OCI-LY7 (cell line): Measurements from ENCODE around the gene HES7. TPM values are rescaled to one million over a fixed set of nuclear protein-coding genes. Genes with fewer than 3 reads are reported as not detected.
A peak's percentile ranks its signal among the peaks of the same experiment; 100 is the strongest.

ENCODE experiments used
- BruUV-seq: library from RNA; stranded (reverse); fragments of 400-500 nt; replicated peaks from 2 replicates; lab custom pipeline; 2021; lab: Mats Ljungman, UMichigan
- CTCF ChIA-PET: fragments of 300-600 bp; sonication (Branson Sonifier 250); formaldehyde crosslinking; loops from one replicate; lab custom pipeline; 2022; ENCODE audit warnings: antibody characterized with exemption; ENCODE audit not compliant: unreplicated experiment; lab: Charles Lee
- POLR2A ChIA-PET: fragments of 300-600 bp; sonication (Branson Sonifier 250); formaldehyde crosslinking; loops from one replicate; lab custom pipeline; 2022; ENCODE audit warnings: antibody characterized with exemption; lab: Charles Lee
- DNase-seq: peaks from one replicate; pipeline ENCODE4 v3.0.0-alpha.2; 2015; ENCODE audit warnings: low spot score
- H2AFZ ChIP-seq: fragments of 200-600 bp; sonication (generic), shearing (Covaris generic); 2 replicates; pipeline ENCODE4 v1.6.1; 2014; ENCODE audit warnings: mild to moderate bottlenecking, antibody characterized with exemption, low read length, moderate library complexity
- H3K27ac ChIP-seq: fragments of 200-600 bp; sonication (generic); 2 replicates; pipeline ENCODE4 v1.5.1; 2014; ENCODE audit warnings: mixed run types, low read depth, mild to moderate bottlenecking, moderate library complexity, low read length, inconsistent platforms; ENCODE audit not compliant: poor library complexity, severe bottlenecking
- H3K36me3 ChIP-seq: fragments of 200-600 bp; sonication (generic); 2 replicates; pipeline ENCODE4 v1.6.1; 2014; ENCODE audit warnings: mild to moderate bottlenecking, antibody characterized with exemption, low read length, moderate library complexity, mixed read lengths; ENCODE audit not compliant: insufficient read depth
- H3K4me1 ChIP-seq: fragments of 200-600 bp; sonication (generic); 2 replicates; pipeline ENCODE4 v1.5.1; 2014; ENCODE audit warnings: mild to moderate bottlenecking, low read length; ENCODE audit not compliant: insufficient read depth, poor library complexity, severe bottlenecking
- H3K4me2 ChIP-seq: fragments of 200-600 bp; sonication (generic); 2 replicates; pipeline ENCODE4 v1.6.1; 2014; ENCODE audit warnings: mild to moderate bottlenecking, low read length
- H3K4me3 ChIP-seq: fragments of 200-600 bp; sonication (generic); 2 replicates; pipeline ENCODE4 v1.5.1; 2014; ENCODE audit warnings: mild to moderate bottlenecking, low read depth, low read length; ENCODE audit not compliant: poor library complexity, severe bottlenecking
- H3K79me2 ChIP-seq: fragments of 200-600 bp; sonication (generic); 2 replicates; pipeline ENCODE4 v1.6.1; 2016; ENCODE audit warnings: low read depth, mild to moderate bottlenecking, low read length, moderate library complexity, mixed read lengths; ENCODE audit not compliant: insufficient read depth
- H3K9me2 ChIP-seq: fragments of 200-600 bp; sonication (generic); 2 replicates; pipeline ENCODE4 v1.6.1; 2016; ENCODE audit warnings: mild to moderate bottlenecking, low read length, mixed read lengths; ENCODE audit not compliant: insufficient read depth
- H3K9me3 ChIP-seq: fragments of 200-600 bp; sonication (generic); 2 replicates; pipeline ENCODE4 v1.6.1; 2014; ENCODE audit warnings: mild to moderate bottlenecking, mixed run types, low read length, mixed read lengths
- H4K20me1 ChIP-seq: fragments of 200-600 bp; sonication (generic); 2 replicates; pipeline ENCODE4 v1.6.1; 2014; ENCODE audit warnings: mild to moderate bottlenecking, antibody characterized with exemption, low read length, moderate library complexity, mixed read lengths; ENCODE audit not compliant: insufficient read depth
- EZH2phosphoT487 ChIP-seq: fragments of 200-600 bp; sonication (generic); IDR thresholded peaks from 2 replicates; pipeline ENCODE4 v1.6.1; 2018; ENCODE audit warnings: low read depth, borderline replicate concordance, mild to moderate bottlenecking, mixed run types, antibody characterized with exemption, low read length, moderate library complexity, mixed read lengths
- intact Hi-C: fragments of 100-400 bp; cut with micrococcal nuclease; formaldehyde crosslinking; loops from one replicate; pipeline ENCODE4 v1.10.0; 2022; ENCODE audit not compliant: unreplicated experiment
- total RNA-seq, 2 experiments: library from RNA; depleted of rRNA in 1 of 2; stranded (reverse); fragments of >200 nt in 1 of 2; shearing (Covaris generic) in 1 of 2; gene quantifications; 2 replicates each; pipeline ENCODE4 v1.2.3, GENCODE V29; 2014 to 2022
- TF ChIP-seq, protein P1 (sequence below): fragments of 200-600 bp; sonication (generic); conservative IDR thresholded peaks from 2 replicates; pipeline ENCODE4 v1.5.1; 2014; ENCODE audit warnings: mild to moderate bottlenecking, antibody characterized with exemption, low read length, moderate library complexity, mixed read lengths

HES7 gene
- total RNA-seq, 2 experiments from 2014 or later: 0.44 to 5.8 TPM

DNA sequence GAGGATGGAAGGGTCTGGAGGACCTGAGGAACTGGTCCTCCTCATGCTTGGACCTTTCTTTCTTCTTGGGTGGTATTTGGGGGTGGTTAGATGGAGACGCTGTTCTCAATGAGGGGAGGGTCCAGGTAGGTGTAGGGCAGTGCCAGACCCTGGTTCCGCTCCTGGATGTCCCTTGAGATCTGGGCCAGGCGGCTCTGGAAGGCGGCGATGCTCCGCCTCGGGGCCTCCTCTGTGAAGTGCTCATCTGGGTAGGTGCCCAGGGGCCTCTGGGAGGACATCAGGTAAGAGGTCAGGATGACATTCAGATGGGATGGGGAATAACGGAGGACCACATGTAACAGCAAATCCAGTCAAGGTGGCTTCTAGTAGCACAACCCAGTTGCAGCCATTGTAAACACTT lies 27.4 kb downstream of the HES7 start:
- no peaks in the 10 kb centered on the region for H4K20me1 ChIP-seq
- H3K79me2 ChIP-seq: no peaks in the 10 kb centered on the region
- no peak for DNase-seq
- peaks cover 16% of the 10 kb centered on the region for H3K4me1 ChIP-seq
- H3K4me2 ChIP-seq: no peak overlapping the region
- H3K4me3 ChIP-seq: no peak overlapping the region
- no peak overlapping the region for H2AFZ ChIP-seq
- POLR2A ChIA-PET: no interaction called here
- no peak overlapping the region for H3K27ac ChIP-seq
- no TSS peak for BruUV-seq
- intact Hi-C loops: no loop called here
- no peak for TF ChIP-seq EZH2phosphoT487
- TF ChIP-seq, protein P1, sequence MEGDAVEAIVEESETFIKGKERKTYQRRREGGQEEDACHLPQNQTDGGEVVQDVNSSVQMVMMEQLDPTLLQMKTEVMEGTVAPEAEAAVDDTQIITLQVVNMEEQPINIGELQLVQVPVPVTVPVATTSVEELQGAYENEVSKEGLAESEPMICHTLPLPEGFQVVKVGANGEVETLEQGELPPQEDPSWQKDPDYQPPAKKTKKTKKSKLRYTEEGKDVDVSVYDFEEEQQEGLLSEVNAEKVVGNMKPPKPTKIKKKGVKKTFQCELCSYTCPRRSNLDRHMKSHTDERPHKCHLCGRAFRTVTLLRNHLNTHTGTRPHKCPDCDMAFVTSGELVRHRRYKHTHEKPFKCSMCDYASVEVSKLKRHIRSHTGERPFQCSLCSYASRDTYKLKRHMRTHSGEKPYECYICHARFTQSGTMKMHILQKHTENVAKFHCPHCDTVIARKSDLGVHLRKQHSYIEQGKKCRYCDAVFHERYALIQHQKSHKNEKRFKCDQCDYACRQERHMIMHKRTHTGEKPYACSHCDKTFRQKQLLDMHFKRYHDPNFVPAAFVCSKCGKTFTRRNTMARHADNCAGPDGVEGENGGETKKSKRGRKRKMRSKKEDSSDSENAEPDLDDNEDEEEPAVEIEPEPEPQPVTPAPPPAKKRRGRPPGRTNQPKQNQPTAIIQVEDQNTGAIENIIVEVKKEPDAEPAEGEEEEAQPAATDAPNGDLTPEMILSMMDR: no peak
- no peaks in the 10 kb centered on the region for H3K9me2 ChIP-seq
- no peaks in the 10 kb centered on the region for H3K36me3 ChIP-seq
- no peaks in the 10 kb centered on the region for H3K9me3 ChIP-seq
- CTCF ChIA-PET: no interaction called here

DNA sequence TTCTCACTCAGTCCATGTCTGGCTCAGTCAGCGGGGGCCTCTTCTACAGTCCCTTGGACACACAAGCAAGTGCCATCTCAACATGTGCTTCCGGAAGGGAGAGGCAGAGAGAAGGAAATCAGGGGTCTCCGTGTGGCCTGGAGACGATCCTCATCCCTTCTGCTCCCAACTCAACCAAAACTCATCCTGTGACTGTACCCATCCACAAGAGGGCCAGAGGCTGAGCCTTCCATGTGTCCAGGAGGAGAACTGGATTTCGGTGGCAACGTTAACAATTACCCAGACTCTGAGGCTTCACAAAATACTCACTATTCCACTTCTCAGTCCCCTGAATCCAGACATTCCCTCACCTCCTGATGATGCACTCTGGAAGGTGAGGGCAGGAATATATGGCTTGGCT lies 28.5 kb downstream of the HES7 start:
- no peak overlapping the region for H2AFZ ChIP-seq
- TF ChIP-seq, protein P1: no peak
- no peak for TF ChIP-seq EZH2phosphoT487
- no peaks in the 10 kb centered on the region for H4K20me1 ChIP-seq
- intact Hi-C loops: loop anchor here (2.0 kb wide), 1 partner anchor 15 kb away; no protein-coding TSS in a partner anchor
- no peaks in the 10 kb centered on the region for H3K9me2 ChIP-seq
- no peak overlapping the region for H3K4me2 ChIP-seq
- no peaks in the 10 kb centered on the region for H3K9me3 ChIP-seq
- POLR2A ChIA-PET: no interaction called here
- no peaks in the 10 kb centered on the region for H3K79me2 ChIP-seq
- H3K36me3 ChIP-seq: no peaks in the 10 kb centered on the region
- no TSS peak for BruUV-seq
- DNase-seq: no peak
- H3K4me1 ChIP-seq: peaks cover 23% of the 10 kb centered on the region
- CTCF ChIA-PET: no interaction called here
- no peak overlapping the region for H3K27ac ChIP-seq
- no peak overlapping the region for H3K4me3 ChIP-seq

DNA sequence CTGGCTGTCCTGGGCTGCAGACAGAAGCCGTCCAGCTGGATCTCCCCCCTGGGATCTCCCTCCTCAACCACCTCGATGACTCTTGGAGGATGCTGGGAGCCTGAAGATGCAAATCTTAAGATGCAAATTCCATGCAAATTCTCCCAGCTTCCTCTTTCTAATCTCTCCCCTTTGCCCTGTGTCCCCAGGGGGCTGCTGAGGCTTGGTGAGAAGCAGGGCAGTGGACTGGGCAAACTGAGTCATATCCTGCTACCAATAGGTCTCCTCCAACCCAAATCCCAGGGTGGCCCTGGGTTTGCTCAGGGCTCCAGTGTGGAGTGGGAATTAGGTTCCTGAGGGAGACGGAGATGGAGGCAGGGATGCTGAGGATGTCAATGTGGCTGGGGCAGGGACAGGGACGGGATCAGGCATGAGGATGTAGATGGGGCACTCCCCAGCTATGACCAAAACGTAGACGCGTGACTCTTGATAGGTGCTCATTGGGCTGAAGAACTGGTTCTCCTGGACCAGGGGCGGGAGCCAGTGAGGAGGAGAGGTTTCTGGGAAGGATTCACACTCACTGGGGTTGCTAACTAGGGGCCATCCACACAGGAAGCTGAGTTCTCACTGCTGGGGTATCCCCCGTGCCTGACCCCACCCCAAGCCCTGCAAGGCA lies 32.7 kb downstream of the HES7 start:
- Histone ChIP-seq H3K9me3 (no peaks in the 10 kb centered on the region), H3K79me2 (no peaks in the 10 kb centered on the region), H4K20me1 (no peaks in the 10 kb centered on the region), H3K4me3 (peak overlapping the region; percentile 57), H3K4me1 (peaks cover 22% of the 10 kb centered on the region), H3K9me2 (no peaks in the 10 kb centered on the region), H3K36me3 (no peaks in the 10 kb centered on the region), H2AFZ (peak overlapping the region; percentile 80; the same call in 1 of the 2 replicates), H3K4me2 (peak overlapping the region; percentile 96), H3K27ac (peak overlapping the region; percentile 40)
- no TSS peak for BruUV-seq
- TF ChIP-seq EZH2phosphoT487: no peak
- TF ChIP-seq, protein P1: no peak
- intact Hi-C loops: no loop called here
- peak; percentile 94 for DNase-seq
- ChIA-PET POLR2A (interaction anchor here (0.5 to 1.9 kb wide), 6 partner anchors 10 to 798 kb away, joined by 3 to 8 read pairs (median 4); no protein-coding TSS in a partner anchor), CTCF (interaction anchor here (0.7 to 1.3 kb wide), 4 partner anchors 12 to 32 kb away, joined by 3 to 7 read pairs (median 4); no protein-coding TSS in a partner anchor)
